ENCODE results near the gene SNCB.
"Not testable (repeated sequence)": the region's sequence is repeated elsewhere in the genome, so short reads cannot be mapped to it uniquely, and the experiment has no call there.

Gene SNCB

GRCh38 chr5:176620333-176620981, 9.9 kb downstream of the SNCB start:
- no peak for DNase-seq

DNA sequence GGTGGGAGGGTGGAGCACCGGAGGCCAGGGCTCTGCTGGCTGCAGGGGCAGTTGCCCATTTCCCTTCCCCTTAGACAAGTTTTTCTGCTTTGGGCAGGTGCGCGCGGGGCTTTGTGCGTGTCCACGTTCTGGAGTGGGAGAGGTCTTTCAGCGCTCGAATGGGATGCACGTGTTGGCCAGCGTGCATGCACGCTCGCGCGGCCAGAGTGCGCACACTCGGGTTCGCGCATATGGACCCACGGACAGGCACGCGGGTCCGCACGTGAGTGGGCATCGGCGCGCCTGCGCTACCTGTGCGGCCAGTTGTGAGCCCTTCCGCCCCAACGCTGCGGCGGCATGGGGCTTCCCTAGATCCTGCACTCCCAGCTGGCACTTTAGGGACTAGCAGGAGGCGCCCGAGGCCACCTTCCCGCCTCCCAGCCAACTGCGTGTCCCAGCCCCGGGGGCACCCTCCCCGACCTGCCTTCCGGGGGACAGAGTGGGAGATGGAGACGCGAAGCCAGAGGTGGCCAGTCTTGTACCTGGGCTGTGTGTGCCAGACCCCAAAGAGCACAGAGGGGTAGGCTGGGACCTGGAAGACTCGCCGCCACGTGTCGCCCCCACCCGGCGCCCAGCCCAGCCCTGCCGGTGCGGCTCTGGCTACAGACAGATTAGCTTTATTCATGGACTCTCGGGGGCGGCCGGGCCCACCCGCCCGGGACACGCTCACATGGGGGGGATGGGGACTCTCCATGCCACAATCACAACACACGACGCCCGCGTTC, 10.6 kb downstream of the SNCB start:
- no peak for DNase-seq

GRCh38 chr5:176619203-176619568, 11.1 kb downstream of the SNCB start:
- peak; percentile 76 for DNase-seq

DNA sequence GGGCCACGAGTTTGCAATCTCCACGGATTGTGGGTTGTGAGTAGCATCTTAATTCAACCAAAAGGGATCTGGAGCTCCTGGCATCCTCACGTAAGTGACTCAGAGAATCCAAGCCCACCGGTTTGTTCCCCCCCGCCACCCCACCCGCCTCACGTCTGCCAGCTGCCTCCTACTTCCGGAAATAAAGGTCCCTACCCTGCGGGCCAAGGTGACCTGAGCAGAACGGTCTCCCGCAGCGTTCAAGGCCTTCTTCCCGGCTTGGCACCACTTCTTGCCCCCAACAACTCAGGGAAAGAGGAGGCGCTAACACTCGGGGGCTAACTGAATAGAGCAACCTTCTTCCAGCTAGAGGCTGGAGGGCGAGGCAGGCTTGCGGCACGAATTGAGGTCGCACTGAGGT, 11.6 kb downstream of the SNCB start:
- DNase-seq, result no peak

DNA sequence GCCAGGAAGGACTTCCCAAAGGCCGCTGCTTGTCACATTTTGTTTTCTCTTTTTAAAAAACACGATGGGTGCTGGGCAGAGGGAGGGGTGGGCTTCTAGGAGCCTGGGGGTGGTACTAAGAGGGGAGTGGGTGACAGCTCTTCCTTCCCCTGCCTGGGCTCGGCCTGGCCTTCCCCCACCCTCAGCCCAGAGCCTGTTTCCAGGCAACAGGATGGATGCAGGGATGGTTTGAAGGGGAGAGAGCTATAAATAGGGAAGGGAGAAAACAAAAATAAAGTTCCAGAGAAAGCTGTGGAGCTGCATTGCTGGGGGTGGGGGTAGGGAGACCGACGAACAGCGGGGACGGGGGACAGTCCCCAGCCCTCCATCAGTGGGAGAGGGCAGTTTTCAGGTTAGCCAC, 13.8 kb downstream of the SNCB start:
- DNase-seq, result no peak

GRCh38 chr5:176614805-176615478, 15.4 kb downstream of the SNCB start:
- DNase-seq, result no peak

- DNase-seq, result no peak
Observed at GRCh38 chr5:176612855-176613254, 17.5 kb downstream of the SNCB start.

- DNase-seq, result no peak
Observed at GRCh38 chr5:176612008-176612407, 18.3 kb downstream of the SNCB start.

DNA sequence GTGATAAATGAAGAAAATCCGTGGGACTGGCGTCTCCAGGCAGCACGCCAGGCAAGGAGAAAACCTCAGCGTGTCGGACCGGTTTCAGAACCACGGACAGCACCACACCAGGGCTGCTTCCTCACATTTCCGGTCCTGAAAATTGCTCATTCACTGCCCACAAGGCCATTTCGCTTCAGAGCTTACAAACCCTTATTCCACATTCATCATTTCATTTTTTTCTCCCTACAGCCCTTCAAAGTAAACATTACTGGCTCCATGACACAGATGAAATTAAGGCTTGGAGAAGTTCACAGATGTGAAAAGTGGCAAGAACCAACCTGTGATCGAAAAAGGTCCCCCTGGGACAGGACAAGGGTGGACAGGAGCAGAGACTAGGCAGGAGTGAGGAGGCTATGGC, 18.9 kb downstream of the SNCB start:
- DNase-seq, result peak; percentile 33

GRCh38 chr5:176610435-176610773, 19.9 kb downstream of the SNCB start:
- no peak for DNase-seq

- DNase-seq, result peak; percentile 65
Observed at GRCh38 chr5:176609724-176610434, 20.5 kb downstream of the SNCB start, which contains the start of gene GPRIN1. TSS of gene GPRIN1 (minus strand) at chr5:176610156. CDS start at chr5:176599834, 10,322 bp downstream.

DNA sequence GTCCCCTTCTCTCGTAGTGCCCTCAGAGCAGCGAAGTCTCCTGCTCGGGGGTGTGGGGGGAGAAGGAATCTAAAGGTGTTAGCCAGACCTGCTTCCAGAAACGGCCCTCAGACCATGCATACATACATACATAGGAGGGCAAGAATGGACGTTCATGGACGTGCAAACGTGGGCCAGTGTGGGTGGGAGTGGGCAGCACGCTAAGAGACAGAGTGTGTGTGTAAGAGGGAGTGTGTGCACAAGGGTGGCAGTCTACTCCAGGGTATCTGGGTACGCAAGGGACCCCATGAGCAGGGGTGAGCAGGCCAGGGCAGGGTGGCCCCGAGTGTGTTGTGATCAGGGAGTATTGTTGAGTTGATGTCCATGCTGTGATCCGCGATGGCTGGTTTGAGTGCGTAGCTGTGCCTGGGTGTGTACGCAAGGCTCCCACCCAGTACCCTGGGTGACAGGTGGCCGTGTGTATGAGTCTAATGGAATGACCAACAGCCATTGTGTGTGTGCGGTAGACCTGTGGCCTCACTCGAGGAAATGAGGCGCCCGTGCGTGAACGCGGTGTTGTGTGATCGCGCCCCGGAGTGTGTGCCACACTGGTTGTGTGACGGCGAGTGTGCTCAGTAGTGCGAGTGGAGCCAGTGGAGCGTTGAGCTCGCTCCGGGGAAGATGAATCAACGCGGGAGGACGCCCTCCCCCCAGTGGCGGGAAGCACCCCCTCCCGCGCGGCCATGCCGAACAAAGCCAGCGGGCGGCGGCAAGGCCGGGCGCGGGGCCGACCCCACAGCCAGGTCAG, 21.2 kb downstream of the SNCB start:
- DNase-seq, result no peak

DNA sequence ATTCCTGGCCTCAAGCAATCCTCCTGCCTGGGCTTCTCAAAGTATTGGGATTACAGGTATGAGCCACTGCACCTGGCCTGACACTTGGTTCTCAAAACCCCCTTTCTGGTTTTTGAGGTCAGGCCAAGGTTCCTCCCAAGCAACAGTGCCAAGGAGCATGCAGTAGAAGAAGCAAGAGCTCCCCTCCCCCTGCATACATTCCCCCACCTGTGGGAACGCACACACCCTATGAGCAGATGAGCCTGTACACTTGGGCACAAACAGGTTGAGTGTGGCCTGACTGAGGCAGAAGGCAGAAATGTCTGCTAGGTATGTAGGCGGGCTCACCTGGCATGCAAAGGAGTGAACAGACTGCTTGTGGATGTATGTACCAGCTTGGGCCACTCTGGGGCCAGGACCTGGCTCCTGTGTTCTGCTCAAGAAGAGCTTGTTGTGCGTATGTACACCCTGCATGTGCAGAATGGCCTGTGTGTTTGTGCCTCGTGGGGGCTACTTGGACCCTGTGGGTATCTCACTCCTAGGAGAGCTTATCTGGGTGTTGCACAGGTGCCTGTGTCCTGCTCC, 22.1 kb downstream of the SNCB start:
- no peak for DNase-seq

- DNase-seq, result no peak
Observed at GRCh38 chr5:176606875-176607274, 23.5 kb downstream of the SNCB start.

- no peak for DNase-seq
Observed at GRCh38 chr5:176606032-176606431, 24.3 kb downstream of the SNCB start.

DNA sequence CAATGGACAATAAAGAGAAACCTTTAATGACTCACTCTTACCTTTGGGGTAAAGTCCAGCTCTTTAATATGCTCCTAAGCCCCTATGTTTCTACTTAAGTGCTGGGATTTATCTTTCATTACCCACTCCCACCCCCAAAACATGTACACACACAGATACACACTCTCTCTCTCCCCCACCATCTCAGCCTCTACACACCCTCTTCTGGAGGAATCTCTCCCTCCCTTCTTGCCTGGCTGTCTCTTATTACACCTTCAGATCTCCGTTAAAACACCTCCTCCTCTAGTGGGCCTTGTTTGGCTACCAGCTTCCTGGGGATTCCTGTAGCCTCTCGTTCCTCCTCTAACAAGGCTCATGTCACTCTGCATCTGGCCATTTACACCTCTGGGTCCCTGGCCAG, 27.2 kb downstream of the SNCB start:
- no peak for DNase-seq

- DNase-seq, result no peak
Observed at GRCh38 chr5:176601901-176602482, 28.3 kb downstream of the SNCB start.

DNA sequence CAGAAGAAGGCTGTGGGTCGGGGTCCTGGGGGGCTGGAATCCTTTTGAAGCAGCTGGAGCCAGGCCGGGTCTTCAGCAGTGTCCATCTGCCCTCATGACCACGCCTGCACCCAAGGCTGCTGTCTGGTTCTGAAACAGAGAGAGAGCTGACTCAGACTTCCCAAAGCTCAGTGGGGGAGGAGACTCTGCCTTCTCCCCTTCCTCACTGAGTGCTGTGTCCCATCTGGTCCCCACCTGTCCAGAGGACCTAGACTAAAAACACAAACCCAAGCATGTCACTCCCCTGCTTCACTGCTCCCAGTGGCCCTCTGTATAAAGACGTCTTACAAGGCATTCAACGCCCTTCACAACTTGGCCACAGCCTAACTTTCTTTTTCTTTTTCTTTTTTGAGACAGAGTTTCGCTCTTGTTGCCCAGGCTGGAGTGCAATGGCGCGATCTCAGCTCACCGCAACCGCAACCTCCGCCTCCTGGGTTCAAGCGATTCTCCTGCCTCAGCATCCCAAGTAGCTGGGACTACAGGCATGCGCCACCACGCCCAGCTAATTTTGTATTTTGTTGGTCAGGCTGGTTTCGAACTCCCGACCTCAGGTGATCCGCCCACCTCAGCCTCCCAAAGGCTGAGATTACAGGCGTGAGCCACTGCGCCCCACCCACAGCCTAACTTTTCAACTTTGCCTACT, 30.4 kb downstream of the SNCB start:
- DNase-seq, result not testable (repeated sequence)

- DNase-seq, result no peak
Observed at GRCh38 chr5:176597417-176598389, 32.6 kb downstream of the SNCB start.

Measured in stimulated activated CD4-positive, alpha-beta T cell treated with anti-CD3 and anti-CD28 coated beads, Interleukin-12 subunit alpha, Interleukin-12 subunit beta, amount 100 ng/mL, for 4 hours (primary cell).